Endothelial cell of umbilical vein (primary cell): ENCODE data around the gene TXNRD3. TPM values are rescaled to one million over a fixed set of nuclear protein-coding genes. Genes with fewer than 3 reads are reported as not detected.

Source experiments
- BruUV-seq: library from RNA; stranded (reverse); fragments of 400-500 nt; replicated peaks from 2 replicates; lab custom pipeline; 2021; lab: Mats Ljungman, UMichigan
- CTCF ChIA-PET: fragments of 300-600, 350-600 bp; sonication (Branson Sonifier 250); formaldehyde crosslinking; loops from one replicate; lab custom pipeline; 2021; ENCODE audit warnings: antibody characterized with exemption, inconsistent platforms; lab: Charles Lee
- POLR2A ChIA-PET: fragments of 300-600, 350-600 bp; sonication (Branson Sonifier 250); formaldehyde crosslinking; loops from one replicate; lab custom pipeline; 2021; ENCODE audit warnings: antibody characterized with exemption, inconsistent platforms; lab: Charles Lee
- DNase-seq: peaks from one replicate; pipeline ENCODE4 v3.0.0-alpha.2; 2011; ENCODE audit warnings: low read depth, low spot score
- FAIRE-seq: peaks from 2 replicates; lab custom pipeline; 2011; peaks lifted over from hg19 to GRCh38; lab: Jason Lieb, UNC
- H2AFZ ChIP-seq: 2 replicates; pipeline ENCODE4 v1.6.0; 2012; ENCODE audit warnings: low read depth, low read length, control low read depth, inconsistent platforms
- H3K27ac ChIP-seq: 2 replicates; pipeline ENCODE4 v1.5.1; 2011; ENCODE audit warnings: low read depth, mild to moderate bottlenecking, control low read depth, low read length, moderate library complexity; ENCODE audit not compliant: insufficient read depth
- H3K27me3 ChIP-seq, 2 experiments: 2 replicates each; pipeline versions ENCODE4 v1.6.0 to v1.6.1; 2011; ENCODE audit warnings: low read length in 2 of 2, mixed read lengths in 1 of 2; ENCODE audit not compliant: control insufficient read depth in 2 of 2, insufficient read depth in 2 of 2
- H3K36me3 ChIP-seq, 2 experiments: 2 replicates in 1 of 2; 3 replicates in 1 of 2; pipeline ENCODE4 v1.5.1; 2011; ENCODE audit warnings: low read length in 2 of 2, mild to moderate bottlenecking in 1 of 2, moderate library complexity in 1 of 2; ENCODE audit not compliant: control insufficient read depth in 2 of 2, insufficient read depth in 2 of 2; ENCODE audit errors: extremely low read depth in 1 of 2
- H3K4me1 ChIP-seq: 3 replicates; pipeline ENCODE4 v1.5.1; 2011; ENCODE audit warnings: mild to moderate bottlenecking, low read length; ENCODE audit not compliant: control insufficient read depth, insufficient read depth; ENCODE audit errors: extremely low read depth
- H3K4me2 ChIP-seq: 2 replicates; pipeline ENCODE4 v1.6.1; 2011; ENCODE audit warnings: low read length, control low read depth, mixed read lengths; ENCODE audit not compliant: insufficient read depth
- H3K4me3 ChIP-seq, 3 experiments: fragments of 200-600 bp in 1 of 3; sonication (generic), shearing (Covaris generic) in 1 of 3; replicated peaks in 1 of 3; 2 replicates each; pipeline ENCODE4 v1.5.1; 2011 to 2016; ENCODE audit warnings: control low read depth in 3 of 3, low read length in 3 of 3, mild to moderate bottlenecking in 2 of 3, inconsistent platforms in 1 of 3, low read depth in 1 of 3, moderate library complexity in 1 of 3; ENCODE audit not compliant: insufficient read depth in 1 of 3
- H3K79me2 ChIP-seq: 2 replicates; pipeline ENCODE4 v1.6.0; 2012; ENCODE audit warnings: low read length, inconsistent platforms; ENCODE audit not compliant: control insufficient read depth, insufficient read depth
- H3K9ac ChIP-seq: replicated peaks from 2 replicates; pipeline ENCODE3; 2011; ENCODE audit warnings: low read length, control low read depth; ENCODE audit not compliant: insufficient read depth; ENCODE audit errors: extremely low read depth
- H3K9me1 ChIP-seq: replicated peaks from 3 replicates; pipeline ENCODE4 v1.6.0; 2011; ENCODE audit warnings: mild to moderate bottlenecking, low read length; ENCODE audit not compliant: control insufficient read depth, insufficient read depth; ENCODE audit errors: extremely low read depth
- H3K9me3 ChIP-seq: replicated peaks from 2 replicates; pipeline ENCODE4 v1.5.1; 2012; ENCODE audit warnings: low read length, inconsistent platforms; ENCODE audit not compliant: control insufficient read depth, insufficient read depth
- H4K20me1 ChIP-seq: replicated peaks from 2 replicates; pipeline ENCODE3; 2011; ENCODE audit warnings: mild to moderate bottlenecking, low read length; ENCODE audit not compliant: control insufficient read depth, insufficient read depth; ENCODE audit errors: extremely low read depth
- EZH2 ChIP-seq: IDR thresholded peaks from 2 replicates; pipeline ENCODE4 v1.6.1; 2012; ENCODE audit warnings: borderline replicate concordance, low read depth, mild to moderate bottlenecking, moderate library complexity, low read length, inconsistent platforms; ENCODE audit not compliant: severe bottlenecking
- FOS ChIP-seq: IDR thresholded peaks from 2 replicates; pipeline ENCODE4 v1.6.1; 2011; ENCODE audit warnings: mild to moderate bottlenecking, low read length, moderate library complexity, borderline replicate concordance; ENCODE audit not compliant: insufficient read depth
- GATA2 ChIP-seq: IDR thresholded peaks from 2 replicates; pipeline ENCODE4 v1.7.0; 2011; ENCODE audit warnings: low read depth, mild to moderate bottlenecking, moderate library complexity, mixed read lengths, low read length; ENCODE audit not compliant: insufficient read length, insufficient read depth
- JUN ChIP-seq: IDR thresholded peaks from 2 replicates; pipeline ENCODE4 v1.6.1; 2011; ENCODE audit warnings: borderline replicate concordance, low read depth; ENCODE audit not compliant: insufficient read length, insufficient read depth
- MYC ChIP-seq: IDR thresholded peaks from one replicate; pipeline ENCODE4 v1.6.1; 2011; ENCODE audit warnings: mild to moderate bottlenecking, low read depth, low read length
- POLR2A ChIP-seq: IDR thresholded peaks from 2 replicates; pipeline ENCODE4 v1.6.1; 2012; ENCODE audit warnings: low read depth, mild to moderate bottlenecking, control low read depth, low read length
- POLR2AphosphoS5 ChIP-seq: IDR thresholded peaks from 2 replicates; pipeline ENCODE4 v1.6.1; 2012; ENCODE audit warnings: low read depth, mild to moderate bottlenecking, control low read depth, low read length, moderate library complexity; ENCODE audit not compliant: insufficient read depth
- dilution Hi-C: fragments of 300-500 bp; cut with MboI; formaldehyde crosslinking; loops from one replicate; pipeline ENCODE4 v1.15.0; 2019; ENCODE audit warnings: low sequenced_read_pairs; ENCODE audit not compliant: extremely low pct_ligation_motif_present
- intact Hi-C: fragments of 100-400 bp; cut with micrococcal nuclease; formaldehyde crosslinking; loops from one replicate; pipeline ENCODE4 v1.10.0; 2022
- polyA plus RNA-seq, 4 experiments: library from polyadenylated mRNA; depleted of rRNA in 3 of 4; stranded (reverse) in 3 of 4; unstranded in 1 of 4; fragments of >200 nt; gene quantifications; 2 replicates each; pipeline versions ENCODE4 v1.2.1 to v1.2.3, GENCODE V29; 2011 to 2012; ENCODE audit warnings: missing spikeins in 1 of 4
- total RNA-seq: library from RNA; stranded (reverse); gene quantifications from 2 replicates; pipeline ENCODE4 v1.2.3, GENCODE V29; 2021
- TF ChIP-seq, protein P1 (sequence below): IDR thresholded peaks from 2 replicates; pipeline ENCODE4 v1.6.1; 2011; ENCODE audit not compliant: insufficient read depth, insufficient read length
- TF ChIP-seq, protein P2 (sequence below), 2 donors: IDR thresholded peaks; 1 replicate in 1 of 2; 2 replicates in 1 of 2; pipeline ENCODE4 v1.5.1; 2011; ENCODE audit warnings: low read length in 2 of 2, mild to moderate bottlenecking in 2 of 2, moderate library complexity in 2 of 2, control low read depth in 1 of 2, inconsistent platforms in 1 of 2, low read depth in 1 of 2; ENCODE audit not compliant: insufficient read depth in 1 of 2; ENCODE audit errors: extremely low read depth in 1 of 2

TXNRD3 gene
- total and polyA plus RNA-seq, 2 donors (not counting 3 experiments of a cell fraction or from before 2014, with no cell fraction given) = 2.6 to 7.1 TPM

DNA sequence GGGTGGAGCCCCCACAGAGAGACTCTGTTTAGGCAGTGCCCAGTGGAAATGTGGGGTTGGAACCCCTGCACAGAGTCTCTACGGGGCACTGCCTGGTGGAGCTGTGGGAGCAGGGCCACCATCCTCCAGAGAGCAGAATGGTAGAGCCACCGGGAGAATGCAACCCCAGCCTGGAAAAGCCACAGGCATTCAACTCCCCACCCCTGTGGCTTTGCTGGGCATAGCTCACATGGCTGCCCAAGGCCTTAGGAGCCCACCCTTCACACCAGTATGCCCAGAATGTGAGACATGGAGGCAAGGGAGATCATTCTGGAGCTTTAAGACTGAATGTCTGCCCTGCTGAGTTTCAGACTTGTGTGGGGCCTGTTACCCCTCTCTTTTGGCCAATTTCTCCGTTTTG lies 30.1 kb upstream of the TXNRD3 start:
- peaks cover 3 to 7% of the 10 kb centered on the region in 2 experiments for H3K27me3 ChIP-seq
- H3K9me1 ChIP-seq = no peaks in the 10 kb centered on the region
- BruUV-seq = no TSS peak
- dilution Hi-C loops (no loop called here), intact Hi-C loops (no loop called here)
- CTCF ChIA-PET = no interaction called here
- no peak overlapping the region for H3K4me2 ChIP-seq
- H3K9me3 ChIP-seq = no peaks in the 10 kb centered on the region
- no peak overlapping the region for H2AFZ ChIP-seq
- no peak for FAIRE-seq
- no peak overlapping the region for H3K27ac ChIP-seq
- POLR2A ChIA-PET = no interaction called here
- DNase-seq = no peak
- no peaks in the 10 kb centered on the region for H3K4me1 ChIP-seq
- H3K36me3 ChIP-seq = no peaks in the 10 kb centered on the region
- no peak overlapping the region for H3K9ac ChIP-seq
- H3K79me2 ChIP-seq = no peaks in the 10 kb centered on the region
- H4K20me1 ChIP-seq = no peaks in the 10 kb centered on the region
- no peak for TF ChIP-seq POLR2A
- no peak for TF ChIP-seq JUN
- TF ChIP-seq FOS = no peak
- TF ChIP-seq, protein P1, sequence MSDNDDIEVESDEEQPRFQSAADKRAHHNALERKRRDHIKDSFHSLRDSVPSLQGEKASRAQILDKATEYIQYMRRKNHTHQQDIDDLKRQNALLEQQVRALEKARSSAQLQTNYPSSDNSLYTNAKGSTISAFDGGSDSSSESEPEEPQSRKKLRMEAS = no peak
- no peak for TF ChIP-seq EZH2
- no peak for TF ChIP-seq GATA2
- no peak for TF ChIP-seq MYC
- TF ChIP-seq, protein P2, sequence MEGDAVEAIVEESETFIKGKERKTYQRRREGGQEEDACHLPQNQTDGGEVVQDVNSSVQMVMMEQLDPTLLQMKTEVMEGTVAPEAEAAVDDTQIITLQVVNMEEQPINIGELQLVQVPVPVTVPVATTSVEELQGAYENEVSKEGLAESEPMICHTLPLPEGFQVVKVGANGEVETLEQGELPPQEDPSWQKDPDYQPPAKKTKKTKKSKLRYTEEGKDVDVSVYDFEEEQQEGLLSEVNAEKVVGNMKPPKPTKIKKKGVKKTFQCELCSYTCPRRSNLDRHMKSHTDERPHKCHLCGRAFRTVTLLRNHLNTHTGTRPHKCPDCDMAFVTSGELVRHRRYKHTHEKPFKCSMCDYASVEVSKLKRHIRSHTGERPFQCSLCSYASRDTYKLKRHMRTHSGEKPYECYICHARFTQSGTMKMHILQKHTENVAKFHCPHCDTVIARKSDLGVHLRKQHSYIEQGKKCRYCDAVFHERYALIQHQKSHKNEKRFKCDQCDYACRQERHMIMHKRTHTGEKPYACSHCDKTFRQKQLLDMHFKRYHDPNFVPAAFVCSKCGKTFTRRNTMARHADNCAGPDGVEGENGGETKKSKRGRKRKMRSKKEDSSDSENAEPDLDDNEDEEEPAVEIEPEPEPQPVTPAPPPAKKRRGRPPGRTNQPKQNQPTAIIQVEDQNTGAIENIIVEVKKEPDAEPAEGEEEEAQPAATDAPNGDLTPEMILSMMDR (IDR thresholded peaks at IDR 0.05; ENCODE audit: extremely low read depth in 1 of 2, insufficient read depth in 1 of 2, low read depth in 1 of 2, low read length in 2 of 2) = no peak
- TF ChIP-seq POLR2AphosphoS5 = no peak
- H3K4me3 ChIP-seq = no peak overlapping the region
